Upper lobe of left lung (tissue), 4 donors: ENCODE data around the gene XPO6.

Source experiments
- EP300 ChIP-seq, 4 donors: sonication (generic); formaldehyde crosslinking; IDR thresholded peaks; one replicate each; pipeline ENCODE4 v1.5.1; 2017; ENCODE audit warnings: antibody characterized with exemption in 4 of 4, control low read depth in 2 of 4
- POLR2A ChIP-seq, 4 donors: fragments of 450-650 bp; IDR thresholded peaks; one replicate each; pipeline ENCODE4 v1.5.1; 2016 to 2017; ENCODE audit warnings: antibody characterized with exemption in 4 of 4, mild to moderate bottlenecking in 2 of 4
- POLR2AphosphoS5 ChIP-seq, 2 donors: sonication (generic); formaldehyde crosslinking; IDR thresholded peaks; one replicate each; pipeline ENCODE4 v1.5.1; 2017; ENCODE audit warnings: antibody characterized with exemption in 2 of 2
- TF ChIP-seq, protein P1 (sequence below), 6 experiments: fragments of 450-650 bp in 4 of 6; fragments of 200-600 bp in 2 of 6; sonication (generic) in 2 of 6; IDR thresholded peaks; one replicate each; pipeline ENCODE4 v1.5.1; 2016 to 2019; ENCODE audit warnings: antibody characterized with exemption in 6 of 6

DNA sequence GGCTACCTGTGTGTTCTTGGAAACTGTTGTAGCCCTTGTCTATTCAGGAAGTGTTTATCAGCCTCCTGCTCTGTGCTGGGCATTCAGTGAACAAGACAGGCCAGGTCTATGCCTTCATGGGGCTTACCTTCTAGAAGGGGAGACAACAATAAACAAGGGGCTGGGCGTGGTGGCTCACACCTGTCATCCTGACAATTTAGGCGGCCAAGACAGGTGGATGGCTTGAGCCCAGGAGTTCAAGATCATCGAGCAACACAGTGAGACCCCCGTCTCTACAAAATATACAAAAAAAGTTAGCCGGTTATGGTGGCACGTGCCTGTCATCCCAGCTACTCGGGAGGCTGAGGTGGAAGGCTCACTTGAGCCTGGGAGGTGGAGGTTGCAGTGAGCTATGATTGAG is 142.8 kb downstream of the XPO6 start:
- TF ChIP-seq EP300 (IDR thresholded peaks at IDR 0.05) (no peak), POLR2AphosphoS5 (IDR thresholded peaks at IDR 0.05) (no peak), POLR2A (IDR thresholded peaks at IDR 0.05) (no peak)
- TF ChIP-seq, protein P1, sequence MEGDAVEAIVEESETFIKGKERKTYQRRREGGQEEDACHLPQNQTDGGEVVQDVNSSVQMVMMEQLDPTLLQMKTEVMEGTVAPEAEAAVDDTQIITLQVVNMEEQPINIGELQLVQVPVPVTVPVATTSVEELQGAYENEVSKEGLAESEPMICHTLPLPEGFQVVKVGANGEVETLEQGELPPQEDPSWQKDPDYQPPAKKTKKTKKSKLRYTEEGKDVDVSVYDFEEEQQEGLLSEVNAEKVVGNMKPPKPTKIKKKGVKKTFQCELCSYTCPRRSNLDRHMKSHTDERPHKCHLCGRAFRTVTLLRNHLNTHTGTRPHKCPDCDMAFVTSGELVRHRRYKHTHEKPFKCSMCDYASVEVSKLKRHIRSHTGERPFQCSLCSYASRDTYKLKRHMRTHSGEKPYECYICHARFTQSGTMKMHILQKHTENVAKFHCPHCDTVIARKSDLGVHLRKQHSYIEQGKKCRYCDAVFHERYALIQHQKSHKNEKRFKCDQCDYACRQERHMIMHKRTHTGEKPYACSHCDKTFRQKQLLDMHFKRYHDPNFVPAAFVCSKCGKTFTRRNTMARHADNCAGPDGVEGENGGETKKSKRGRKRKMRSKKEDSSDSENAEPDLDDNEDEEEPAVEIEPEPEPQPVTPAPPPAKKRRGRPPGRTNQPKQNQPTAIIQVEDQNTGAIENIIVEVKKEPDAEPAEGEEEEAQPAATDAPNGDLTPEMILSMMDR (IDR thresholded peaks at IDR 0.05) = no peak
